CD4-positive, alpha-beta T cell (primary cell): ENCODE results near the gene PRKN. TPM values are rescaled to one million over a fixed set of nuclear protein-coding genes. Genes with fewer than 3 reads are reported as not detected.

ENCODE experiments used
- ATAC-seq: fragments of 200-7000 bp; cut with Tn5 transposase; one replicate; pipeline ENCODE4 v1.10.0; 2022; ENCODE audit warnings: mild to moderate bottlenecking; ENCODE audit not compliant: poor library complexity
- CTCF ChIA-PET: fragments of 350-600 bp; sonication (Branson Sonifier 250); formaldehyde crosslinking; loops from one replicate; lab custom pipeline; 2021; ENCODE audit warnings: antibody characterized with exemption, inconsistent platforms; lab: Charles Lee
- POLR2A ChIA-PET: fragments of 350-600 bp; sonication (Branson Sonifier 250); formaldehyde crosslinking; loops from one replicate; lab custom pipeline; 2021; ENCODE audit warnings: antibody characterized with exemption, inconsistent platforms; lab: Charles Lee
- DNase-seq, 14 experiments: peaks; one replicate each; pipeline ENCODE4 v3.0.0-alpha.2; 2013 to 2020; ENCODE audit warnings: mixed read lengths in 2 of 14
- H3K27ac ChIP-seq, 2 donors: one replicate each; pipeline versions ENCODE4 v1.5.1 to v1.7.0; 2013; ENCODE audit warnings: low read length in 2 of 2, low read depth in 1 of 2, mild to moderate bottlenecking in 1 of 2
- H3K27me3 ChIP-seq, 2 experiments: 1 replicate in 1 of 2; 2 replicates in 1 of 2; pipeline versions ENCODE4 v1.6.1 to v1.7.0; 2013; ENCODE audit warnings: low read length in 2 of 2, control low read depth in 1 of 2, mild to moderate bottlenecking in 1 of 2, moderate library complexity in 1 of 2; ENCODE audit not compliant: insufficient read depth in 2 of 2, control insufficient read depth in 1 of 2
- H3K36me3 ChIP-seq: one replicate; pipeline ENCODE4 v1.6.1; 2013; ENCODE audit warnings: low read length, control low read depth; ENCODE audit not compliant: insufficient read depth
- H3K4me1 ChIP-seq: one replicate; pipeline ENCODE4 v1.6.1; 2013; ENCODE audit warnings: low read length, control low read depth; ENCODE audit not compliant: insufficient read depth
- H3K4me3 ChIP-seq: one replicate; pipeline ENCODE4 v1.5.1; 2013; ENCODE audit warnings: mild to moderate bottlenecking, low read length, moderate library complexity
- H3K9me3 ChIP-seq, 2 experiments: 1 replicate in 1 of 2; 2 replicates in 1 of 2; pipeline versions ENCODE4 v1.6.1 to v1.7.0; 2013; ENCODE audit warnings: low read length in 2 of 2, mild to moderate bottlenecking in 2 of 2, control low read depth in 1 of 2, moderate library complexity in 1 of 2; ENCODE audit not compliant: control insufficient read depth in 1 of 2, insufficient read depth in 1 of 2
- H3K27ac Mint-ChIP-seq: one replicate; pipeline ENCODE4 v1.8.0; 2020; ENCODE audit warnings: mixed read lengths
- H3K27me3 Mint-ChIP-seq: one replicate; pipeline ENCODE4 v1.8.0; 2021; ENCODE audit warnings: mixed read lengths
- H3K36me3 Mint-ChIP-seq: one replicate; pipeline ENCODE4 v1.8.0; 2021; ENCODE audit warnings: low read depth, mixed read lengths
- H3K4me1 Mint-ChIP-seq: one replicate; pipeline ENCODE4 v1.8.0; 2021; ENCODE audit warnings: low read depth, mixed read lengths
- H3K4me3 Mint-ChIP-seq: one replicate; pipeline ENCODE4 v1.8.0; 2020; ENCODE audit warnings: mild to moderate bottlenecking, mixed read lengths
- H3K9me3 Mint-ChIP-seq: one replicate; pipeline ENCODE4 v1.8.0; 2020; ENCODE audit warnings: mixed read lengths
- CTCF ChIP-seq: fragments of 200-600 bp; IDR thresholded peaks from one replicate; pipeline ENCODE4 v1.8.0; 2022; ENCODE audit warnings: antibody characterized with exemption, mild to moderate bottlenecking
- intact Hi-C, 2 experiments: fragments of 100-400 bp; cut with DNase I in 1 of 2; cut with micrococcal nuclease in 1 of 2; formaldehyde crosslinking; loops; one replicate each; pipeline versions ENCODE4 v1.15.1 to v1.9.0; 2023 to 2025; cut with DNase I, micrococcal nuclease
- total RNA-seq, 174 experiments: library from RNA in 2 of 174; stranded (reverse) in 2 of 174; gene quantifications; one replicate each; pipeline ENCODE4 v1.2.3 and lab custom pipeline; 2021 to 2026

PRKN gene
- total RNA-seq, 2 experiments from 2014 or later, result 5.2 to 5.4 TPM

GRCh38 chr6:162150295-162150694, 577.3 kb downstream of the PRKN start:
- ChIA-PET POLR2A (no interaction called here), CTCF (no interaction called here)
- no peak for ATAC-seq
- Mint-ChIP-seq H3K9me3 (peaks cover under 1% of the 10 kb centered on the region), H3K27ac (no peak overlapping the region), H3K4me1 (no peaks in the 10 kb centered on the region), H3K27me3 (no peaks in the 10 kb centered on the region), H3K36me3 (no peaks in the 10 kb centered on the region), H3K4me3 (no peak overlapping the region)
- TF ChIP-seq CTCF, result no peak
- H3K4me3 ChIP-seq, result no peak overlapping the region
- no peak overlapping the region for H3K27ac ChIP-seq
- no peaks in the 10 kb centered on the region for H3K36me3 ChIP-seq
- peaks cover 0 to 4% of the 10 kb centered on the region in 2 experiments for H3K9me3 ChIP-seq
- intact Hi-C loops, result no loop called here
- H3K27me3 ChIP-seq, result no peaks in the 10 kb centered on the region
- no peak for DNase-seq
- no peaks in the 10 kb centered on the region for H3K4me1 ChIP-seq

- peaks cover 4% of the 10 kb centered on the region for H3K9me3 Mint-ChIP-seq
- no peaks in the 10 kb centered on the region for H3K27me3 ChIP-seq
- TF ChIP-seq CTCF, result no peak
- POLR2A ChIA-PET, result no interaction called here
- no peaks in the 10 kb centered on the region for H3K36me3 Mint-ChIP-seq
- CTCF ChIA-PET, result no interaction called here
- peaks cover 0 to 4% of the 10 kb centered on the region in 2 experiments for H3K9me3 ChIP-seq
- intact Hi-C loops, result no loop called here
- no peaks in the 10 kb centered on the region for H3K36me3 ChIP-seq
- no peaks in the 10 kb centered on the region for H3K4me1 ChIP-seq
- no peak overlapping the region for H3K4me3 Mint-ChIP-seq
- ATAC-seq (no peak), DNase-seq (no peak)
- H3K4me1 Mint-ChIP-seq, result no peaks in the 10 kb centered on the region
- H3K27ac ChIP-seq, result no peak overlapping the region
- no peak overlapping the region for H3K27ac Mint-ChIP-seq
- H3K27me3 Mint-ChIP-seq, result no peaks in the 10 kb centered on the region
- H3K4me3 ChIP-seq, result no peak overlapping the region
Measured at GRCh38 chr6:162149786-162150185, 577.8 kb downstream of the PRKN start.

GRCh38 chr6:162147805-162148204, 579.8 kb downstream of the PRKN start:
- no peak for DNase-seq
- Mint-ChIP-seq H3K4me3 (no peak overlapping the region), H3K9me3 (peaks cover 8% of the 10 kb centered on the region), H3K27me3 (no peaks in the 10 kb centered on the region), H3K36me3 (peaks cover 3% of the 10 kb centered on the region), H3K4me1 (no peaks in the 10 kb centered on the region), H3K27ac (no peak overlapping the region)
- intact Hi-C loops, result no loop called here
- H3K36me3 ChIP-seq, result no peaks in the 10 kb centered on the region
- no peaks in the 10 kb centered on the region for H3K27me3 ChIP-seq
- ChIA-PET POLR2A (no interaction called here), CTCF (no interaction called here)
- TF ChIP-seq CTCF, result no peak
- no peak overlapping the region for H3K4me3 ChIP-seq
- H3K27ac ChIP-seq, result no peak overlapping the region
- no peaks in the 10 kb centered on the region for H3K9me3 ChIP-seq
- no peak for ATAC-seq
- no peaks in the 10 kb centered on the region for H3K4me1 ChIP-seq
